HG02642 (cell line): ENCODE data around the gene FBP1.
"Not testable (repeated sequence)": the region's sequence is repeated elsewhere in the genome, so short reads cannot be mapped to it uniquely, and the experiment has no call there.

Source experiments
- ATAC-seq: cut with Tn5 transposase; IDR thresholded peaks from one replicate; pipeline ENCODE4 v1.9.1; 2021; ENCODE audit warnings: mild to moderate bottlenecking; ENCODE audit not compliant: unreplicated experiment, poor library complexity

Gene FBP1

GRCh38 chr9:94586316-94586715, 53.0 kb downstream of the FBP1 start:
- ATAC-seq, result no peak

- no peak for ATAC-seq
Measured at GRCh38 chr9:94584555-94584954, 54.8 kb downstream of the FBP1 start.

GRCh38 chr9:94581728-94582127, 57.6 kb downstream of the FBP1 start:
- ATAC-seq, result no peak

GRCh38 chr9:94577571-94577970, 61.7 kb downstream of the FBP1 start:
- no peak for ATAC-seq

- ATAC-seq, result no peak
Measured at GRCh38 chr9:94577036-94577435, 62.3 kb downstream of the FBP1 start.

- ATAC-seq, result no peak
Measured at GRCh38 chr9:94576131-94576530, 63.2 kb downstream of the FBP1 start.

GRCh38 chr9:94568972-94569712, 70.2 kb downstream of the FBP1 start:
- no peak for ATAC-seq

- ATAC-seq, result no peak
Measured at GRCh38 chr9:94568250-94568889, 70.9 kb downstream of the FBP1 start.

- no peak for ATAC-seq
Measured at GRCh38 chr9:94567271-94567670, 72.0 kb downstream of the FBP1 start.

GRCh38 chr9:94566550-94566949, 72.8 kb downstream of the FBP1 start:
- no peak for ATAC-seq

- not testable (repeated sequence) for ATAC-seq
Measured at GRCh38 chr9:94564279-94564678, 75.0 kb downstream of the FBP1 start.

- no peak for ATAC-seq
Measured at GRCh38 chr9:94563548-94563947, 75.8 kb downstream of the FBP1 start.

GRCh38 chr9:94560237-94560636, 79.1 kb downstream of the FBP1 start:
- no peak for ATAC-seq

GRCh38 chr9:94557376-94557775, 81.9 kb downstream of the FBP1 start:
- ATAC-seq, result no peak

GRCh38 chr9:94554439-94555331, 84.6 kb downstream of the FBP1 start, which contains the start of gene PCAT7:
Gene PCAT7, plus strand, starts transcription at chr9:94555083.
- no peak for ATAC-seq

GRCh38 chr9:94554078-94554438, 85.3 kb downstream of the FBP1 start:
- ATAC-seq, result no peak
